GM19372 (cell line): ENCODE data around the gene IRF2BP2.

Experiments
- ATAC-seq: cut with Tn5 transposase; IDR thresholded peaks from one replicate; pipeline ENCODE4 v1.9.1; 2021; ENCODE audit warnings: mild to moderate bottlenecking, low read depth, moderate library complexity; ENCODE audit not compliant: unreplicated experiment

The IRF2BP2 gene

DNA sequence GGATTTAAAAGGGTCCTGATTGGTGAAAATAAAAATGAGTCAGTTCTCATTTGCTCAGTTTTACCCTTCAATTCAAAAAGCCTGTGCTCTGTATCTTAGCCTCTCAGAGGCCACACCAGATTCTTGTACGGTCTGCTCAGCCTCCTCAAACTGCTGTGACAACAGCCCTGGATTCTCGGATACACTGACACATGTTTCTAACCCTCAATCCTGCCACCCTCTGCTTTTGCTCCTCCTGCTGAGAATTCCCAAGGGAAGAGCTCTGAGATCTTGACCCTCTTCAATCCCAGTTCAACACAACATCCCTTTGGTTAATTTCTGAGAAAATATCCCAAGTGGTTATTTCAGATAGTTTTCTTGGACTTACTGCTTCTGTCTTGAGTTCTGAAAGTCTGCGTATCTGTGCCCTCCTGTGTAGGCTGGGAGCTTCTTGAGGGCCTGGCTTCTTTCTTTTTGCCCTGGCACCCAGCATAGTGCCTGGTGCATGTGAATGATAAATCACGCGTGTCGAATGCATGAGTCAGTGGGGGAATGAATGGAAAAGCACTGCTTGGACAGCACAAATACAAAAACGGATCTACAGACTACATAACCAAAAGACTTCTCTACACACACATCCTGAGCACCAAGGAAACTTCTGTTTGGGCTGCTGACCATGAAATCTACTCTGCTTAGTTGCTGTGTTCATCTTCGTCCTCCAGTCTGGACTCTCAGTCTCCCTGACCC, 24.5 kb downstream of the IRF2BP2 start:
- ATAC-seq, result no peak

DNA sequence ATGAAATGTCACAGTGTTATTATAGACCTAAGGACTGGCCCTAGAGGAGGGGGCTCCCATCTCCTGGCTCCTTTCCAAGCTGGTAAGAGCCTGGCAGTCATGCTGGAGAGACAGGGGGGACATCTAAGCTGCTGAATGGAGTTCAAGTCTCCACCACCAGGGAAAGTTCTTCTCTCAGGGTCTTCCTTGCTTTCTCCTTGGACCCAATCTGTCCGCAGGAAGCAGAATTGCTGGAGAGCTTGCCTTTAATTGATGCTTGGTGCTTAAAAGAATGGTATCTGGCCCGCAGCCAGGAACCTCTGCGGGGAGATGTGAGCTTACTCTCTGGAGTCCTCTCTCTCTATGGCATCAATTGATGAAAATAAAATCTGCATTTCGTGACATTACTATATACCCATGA, 25.1 kb downstream of the IRF2BP2 start:
- no peak for ATAC-seq

DNA sequence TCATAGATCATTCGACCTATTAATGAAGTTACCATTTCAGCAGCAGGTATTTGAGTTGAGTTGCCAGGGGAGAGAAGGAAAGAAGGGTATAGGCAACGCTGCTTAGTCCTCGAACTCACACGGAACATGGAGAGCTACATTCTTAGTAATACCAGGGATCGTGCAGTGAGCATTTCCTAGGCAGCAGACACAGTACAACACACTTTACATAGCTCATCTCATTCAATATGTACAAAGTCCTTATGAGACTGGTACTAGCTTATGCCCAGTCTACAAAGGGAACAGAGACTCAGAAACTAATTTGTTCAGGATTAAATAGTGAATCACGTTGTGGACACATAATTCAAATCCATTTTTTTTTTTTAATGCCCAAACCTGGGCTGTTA, 25.6 kb downstream of the IRF2BP2 start:
- no peak for ATAC-seq

DNA sequence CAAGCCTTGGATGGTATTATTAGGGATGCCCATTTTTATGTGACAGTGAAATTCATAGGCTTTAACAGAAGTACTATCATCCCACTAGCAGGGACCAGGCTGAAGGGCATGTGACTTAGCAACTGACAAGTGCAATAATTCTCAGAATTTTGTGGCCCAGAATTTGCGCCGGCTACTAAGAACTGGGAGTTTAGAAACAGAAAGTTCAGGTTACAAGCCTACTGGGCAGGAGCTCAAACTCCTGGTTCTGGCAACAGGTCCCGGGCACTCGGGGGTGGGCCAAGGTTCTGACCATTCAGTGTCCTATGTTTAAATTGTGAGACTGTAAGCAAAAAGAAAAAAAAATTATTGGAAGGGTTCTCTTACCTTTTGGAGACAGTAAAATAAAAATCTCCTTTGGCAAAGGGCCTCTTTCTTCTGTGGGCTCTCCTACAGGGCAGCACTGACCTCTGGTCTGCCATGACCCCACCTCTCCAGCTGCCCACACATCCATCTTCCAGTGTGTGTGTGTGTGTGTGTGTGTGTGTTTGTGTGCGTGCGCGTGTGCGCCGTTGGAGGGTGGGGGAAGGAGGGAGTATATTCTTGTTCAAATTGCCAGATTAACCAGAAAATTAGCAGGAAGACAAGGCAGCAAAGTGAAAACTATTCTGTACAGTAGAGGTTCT, 26.1 kb downstream of the IRF2BP2 start:
- ATAC-seq, result no peak

DNA sequence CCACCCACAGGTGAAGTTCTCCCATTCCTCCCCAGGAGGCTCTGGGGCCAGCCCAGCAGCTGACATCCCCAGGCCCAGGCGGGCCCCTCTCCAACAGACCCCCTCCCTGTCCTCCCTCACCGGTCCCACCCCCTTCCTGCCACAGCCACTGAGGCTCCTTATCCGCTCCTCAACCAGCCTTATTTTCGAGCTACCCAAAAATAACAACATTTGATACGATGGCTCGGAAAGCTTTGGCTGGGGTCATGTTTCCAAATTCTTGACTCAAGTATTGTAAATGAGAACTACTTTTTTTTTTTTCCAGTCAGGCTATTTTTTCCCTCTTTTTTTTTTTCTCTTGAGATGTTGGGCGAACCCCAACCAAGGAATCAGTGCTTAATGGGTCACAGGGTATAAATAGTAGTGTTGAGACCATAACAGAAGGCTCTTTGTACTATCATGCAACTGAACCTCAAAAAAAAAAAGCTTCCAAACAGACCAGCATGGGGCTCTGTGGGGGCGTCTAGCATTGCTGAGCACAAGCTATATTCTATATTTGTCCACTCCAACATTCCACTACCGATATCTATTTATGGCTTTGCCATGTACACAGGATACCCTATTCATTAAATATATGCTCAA, 27.2 kb downstream of the IRF2BP2 start:
- ATAC-seq, result no peak

DNA sequence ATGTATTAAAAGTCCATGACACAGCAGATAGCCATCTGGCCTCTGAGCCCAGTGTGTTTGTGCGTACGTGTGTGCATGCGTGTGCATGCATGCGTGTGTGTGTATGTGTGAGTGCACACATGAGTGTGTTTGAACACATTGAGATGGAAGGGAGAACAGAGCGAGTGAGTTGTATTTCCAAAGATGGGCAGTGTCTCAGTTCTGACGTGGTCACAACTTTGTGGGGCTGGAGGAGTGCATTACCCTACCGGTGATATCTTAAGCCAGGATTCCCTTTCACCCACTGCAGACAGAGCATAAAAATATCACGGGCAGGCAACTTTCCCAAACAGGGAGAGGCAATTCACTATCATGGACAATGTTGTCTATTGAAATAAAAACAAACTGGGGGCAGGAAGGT, 27.8 kb downstream of the IRF2BP2 start:
- no peak for ATAC-seq

DNA sequence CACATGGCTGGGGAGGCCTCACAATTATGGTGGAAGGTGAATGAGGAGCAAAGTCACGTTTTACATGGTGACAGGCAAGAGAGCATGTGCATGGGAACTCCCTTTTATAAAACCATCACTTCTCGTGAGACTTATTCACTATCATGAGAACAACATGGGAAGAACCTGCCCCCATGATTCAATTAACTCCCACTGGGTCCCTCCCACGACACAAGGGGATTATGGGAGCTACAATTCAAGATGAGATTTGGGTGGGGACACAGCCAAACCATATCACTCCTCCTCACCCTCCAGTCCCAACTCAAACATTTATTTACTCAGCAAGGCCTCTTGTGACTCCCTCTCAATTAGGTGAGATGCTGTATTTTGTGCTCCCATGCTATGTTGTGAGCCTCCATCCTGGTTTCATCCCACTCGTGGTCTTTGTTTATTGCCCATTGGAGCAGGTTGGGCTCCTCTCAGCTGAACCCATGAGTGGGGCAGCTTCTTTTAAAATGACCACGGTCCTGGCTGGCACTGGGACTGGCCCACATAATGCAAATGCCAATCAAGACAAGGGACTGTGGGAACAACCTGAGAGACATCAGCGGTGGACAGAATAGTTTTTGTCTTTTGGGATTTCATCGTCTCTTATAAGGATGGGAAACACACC, 28.8 kb downstream of the IRF2BP2 start:
- ATAC-seq, result no peak

DNA sequence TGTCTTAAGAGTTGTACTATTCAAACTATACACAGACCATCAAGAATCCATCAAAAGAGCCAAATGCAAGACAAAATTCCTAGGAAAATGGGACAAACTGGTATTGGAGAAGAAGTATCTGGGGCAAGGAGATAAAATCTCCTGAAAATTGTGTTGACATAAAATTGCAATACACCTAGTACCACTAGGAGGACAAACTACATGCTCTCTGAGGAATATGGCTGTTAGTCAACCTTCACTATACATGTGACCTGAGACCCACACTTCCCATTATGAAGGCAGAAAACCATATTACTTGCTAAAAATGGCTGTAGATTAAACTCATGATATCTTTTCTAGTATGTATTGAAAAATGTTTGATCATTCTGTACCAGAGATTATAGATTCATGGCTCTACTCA, 30.0 kb downstream of the IRF2BP2 start:
- ATAC-seq, result no peak

DNA sequence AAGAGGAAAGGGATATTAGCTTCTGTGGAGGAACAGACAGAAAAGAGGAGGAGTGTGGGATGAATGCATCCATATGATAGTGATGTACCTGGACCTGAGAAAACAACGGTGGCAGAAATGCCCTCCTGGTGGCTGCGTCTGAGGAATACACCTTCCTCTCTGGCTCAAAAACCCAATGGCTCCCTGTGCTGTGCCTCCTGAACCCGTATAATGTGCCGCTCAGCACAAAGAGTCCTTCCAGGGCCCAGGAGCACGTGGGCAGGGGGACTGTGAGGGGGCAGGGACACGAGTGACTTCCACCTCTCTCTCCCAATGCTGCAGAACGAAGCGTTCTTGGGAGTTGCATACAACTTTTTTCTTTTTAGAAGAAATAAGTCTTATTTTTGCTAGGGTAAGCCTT, 31.2 kb downstream of the IRF2BP2 start:
- ATAC-seq, result no peak

DNA sequence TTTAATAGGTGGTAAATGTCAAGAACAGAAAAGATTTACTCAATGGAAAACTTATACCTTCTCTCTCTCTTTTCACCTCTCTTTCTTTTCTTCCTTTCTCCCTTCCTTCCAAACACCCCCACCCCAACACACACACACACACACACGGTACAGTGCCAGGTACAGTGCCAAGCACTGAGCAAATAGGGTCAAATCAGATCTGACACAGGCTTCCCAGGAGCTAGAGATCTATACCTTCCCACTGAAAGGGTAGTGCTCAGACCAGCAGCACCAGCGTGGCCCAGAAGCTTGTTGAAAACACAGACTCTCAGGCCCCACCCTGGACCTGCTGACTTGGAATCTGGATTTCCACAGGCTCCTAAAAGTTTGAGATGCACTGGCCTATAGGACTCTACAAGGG, 31.9 kb downstream of the IRF2BP2 start:
- ATAC-seq, result no peak

DNA sequence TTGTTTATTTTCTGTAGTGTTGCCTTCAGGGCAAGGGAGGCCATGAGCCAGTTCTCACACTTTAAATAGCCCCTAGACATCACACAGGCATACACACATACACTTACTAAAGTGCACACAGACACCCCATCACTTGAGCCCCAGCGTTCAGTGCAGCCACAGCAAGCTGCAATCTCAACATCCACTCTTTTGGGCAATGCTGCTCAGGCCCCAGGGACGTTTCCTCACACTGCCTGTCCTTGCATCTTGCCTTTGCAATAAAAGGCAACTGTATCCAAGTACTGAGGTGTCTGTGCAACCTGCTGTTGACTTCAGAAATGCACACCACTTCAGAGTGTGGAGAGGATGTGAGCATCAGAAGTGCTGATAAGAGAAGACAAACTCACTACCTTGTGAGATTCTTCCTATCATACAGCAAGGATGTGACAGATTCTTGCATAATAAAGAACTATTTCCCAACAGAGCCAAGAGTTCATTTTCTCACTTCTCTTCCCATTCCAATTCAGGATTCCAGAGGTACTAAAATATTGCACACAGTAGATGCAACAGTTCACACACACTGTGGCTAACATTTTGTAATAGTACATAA, 36.2 kb downstream of the IRF2BP2 start:
- no peak for ATAC-seq

DNA sequence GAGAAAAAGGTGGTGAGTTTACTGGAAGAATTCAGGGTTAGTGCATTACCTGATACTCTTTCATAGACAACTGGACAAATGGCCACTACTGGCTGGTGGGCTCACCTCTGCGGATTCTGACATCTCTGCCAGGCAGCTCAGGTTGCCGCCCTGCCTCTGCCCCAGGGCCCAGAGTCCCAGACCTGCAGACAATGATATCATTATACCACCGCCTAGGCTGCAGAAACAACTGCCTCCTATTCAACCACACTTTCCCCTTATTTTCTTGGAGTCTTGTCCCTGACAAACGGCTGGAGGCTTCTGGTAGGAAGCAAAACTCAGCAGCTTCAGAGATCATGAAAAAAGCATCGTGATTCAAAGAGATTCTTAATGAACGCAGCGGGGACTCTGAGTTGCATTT, 37.0 kb downstream of the IRF2BP2 start:
- no peak for ATAC-seq

DNA sequence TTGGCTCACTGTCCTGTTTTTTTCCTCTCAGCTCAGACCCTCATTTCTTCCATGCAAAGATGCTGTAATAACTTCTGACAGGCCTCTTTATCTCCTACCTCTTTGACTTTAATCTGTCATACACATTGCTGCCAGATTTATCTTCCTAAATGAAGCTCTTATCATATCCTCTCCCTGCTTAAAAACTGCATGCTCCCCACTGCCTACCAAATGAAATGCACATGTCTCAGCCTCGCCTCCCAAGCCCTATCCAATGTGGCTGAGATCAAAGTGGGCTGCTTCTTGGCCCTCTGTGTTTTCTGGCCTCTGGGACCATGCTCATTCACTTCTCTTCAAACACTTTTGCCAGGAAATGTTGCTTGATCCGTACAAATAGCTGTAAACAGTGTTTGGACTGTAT, 38.3 kb downstream of the IRF2BP2 start:
- ATAC-seq, result no peak

DNA sequence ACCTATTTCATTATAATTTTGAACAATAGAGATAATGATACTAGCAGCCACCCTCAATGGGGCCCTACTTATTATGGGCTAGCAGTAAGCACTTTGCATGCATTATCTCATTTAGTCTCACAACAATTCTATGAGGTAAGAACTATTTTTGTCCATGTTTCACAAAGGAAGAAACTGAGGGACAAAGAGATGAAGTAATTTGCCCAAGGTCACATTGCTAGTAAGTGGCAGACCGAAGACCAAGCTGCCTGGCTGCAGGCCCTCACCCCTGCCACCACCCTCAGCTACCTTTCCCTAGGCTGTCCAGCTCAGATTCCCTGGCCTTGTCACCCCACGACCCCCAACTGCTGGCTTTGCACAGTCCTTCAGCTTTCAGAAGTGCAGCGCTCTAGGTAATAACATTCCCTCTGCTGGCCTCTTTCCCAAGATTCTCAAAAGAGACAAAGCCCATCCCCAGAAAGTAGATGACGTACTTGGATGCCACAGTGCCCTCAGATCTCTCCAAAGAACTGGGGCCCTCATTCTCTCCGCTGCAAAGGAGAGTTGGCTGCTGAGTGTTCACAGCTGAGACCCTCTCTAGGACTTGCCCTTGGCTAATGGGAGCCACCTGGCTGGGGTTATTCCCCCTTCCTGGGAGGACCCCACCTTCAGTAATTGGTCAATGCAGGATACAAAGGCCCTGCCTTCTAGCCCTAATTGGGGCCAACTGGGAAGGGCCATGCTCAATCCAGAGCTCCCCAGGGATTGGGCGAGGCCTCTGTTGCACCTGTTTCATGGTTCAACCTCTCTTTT, 39.5 kb downstream of the IRF2BP2 start:
- no peak for ATAC-seq

DNA sequence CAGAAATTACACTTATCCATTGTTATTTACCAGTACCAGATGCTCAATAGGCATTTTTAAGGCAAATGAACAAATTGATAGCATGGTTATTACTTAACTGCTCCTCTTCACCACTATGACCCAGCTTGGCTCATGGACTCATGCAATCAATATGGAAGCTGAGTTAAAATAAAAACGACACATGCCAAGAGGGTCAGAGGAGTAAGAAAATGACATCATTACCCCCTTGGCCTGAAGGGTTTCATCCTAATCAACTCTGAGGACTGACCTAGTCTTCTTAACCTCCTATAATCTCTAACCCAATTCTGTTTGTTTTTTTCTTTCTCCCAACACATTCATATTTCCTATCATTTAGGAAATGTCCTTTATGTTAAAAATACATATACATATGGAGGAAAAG, 41.6 kb downstream of the IRF2BP2 start:
- ATAC-seq, result no peak

DNA sequence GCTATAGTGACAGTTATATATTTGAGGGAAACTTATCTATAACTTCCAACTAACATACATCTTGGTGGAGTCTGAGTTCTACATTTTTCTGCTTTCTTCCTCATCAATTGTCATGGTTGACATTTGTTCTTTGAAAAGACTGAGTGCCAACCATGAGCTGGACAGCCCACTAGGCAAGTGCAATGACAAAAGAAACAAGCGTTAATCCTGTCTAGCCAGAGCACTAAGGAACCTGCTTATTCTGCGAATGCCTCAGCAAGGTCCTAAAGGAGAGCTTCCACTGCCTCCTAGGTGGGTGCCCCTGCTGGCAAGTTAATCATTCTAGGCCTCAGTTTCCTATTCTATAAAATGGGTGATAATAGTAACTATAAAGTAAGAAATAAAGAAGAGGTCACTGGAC, 44.8 kb downstream of the IRF2BP2 start:
- ATAC-seq, result no peak

DNA sequence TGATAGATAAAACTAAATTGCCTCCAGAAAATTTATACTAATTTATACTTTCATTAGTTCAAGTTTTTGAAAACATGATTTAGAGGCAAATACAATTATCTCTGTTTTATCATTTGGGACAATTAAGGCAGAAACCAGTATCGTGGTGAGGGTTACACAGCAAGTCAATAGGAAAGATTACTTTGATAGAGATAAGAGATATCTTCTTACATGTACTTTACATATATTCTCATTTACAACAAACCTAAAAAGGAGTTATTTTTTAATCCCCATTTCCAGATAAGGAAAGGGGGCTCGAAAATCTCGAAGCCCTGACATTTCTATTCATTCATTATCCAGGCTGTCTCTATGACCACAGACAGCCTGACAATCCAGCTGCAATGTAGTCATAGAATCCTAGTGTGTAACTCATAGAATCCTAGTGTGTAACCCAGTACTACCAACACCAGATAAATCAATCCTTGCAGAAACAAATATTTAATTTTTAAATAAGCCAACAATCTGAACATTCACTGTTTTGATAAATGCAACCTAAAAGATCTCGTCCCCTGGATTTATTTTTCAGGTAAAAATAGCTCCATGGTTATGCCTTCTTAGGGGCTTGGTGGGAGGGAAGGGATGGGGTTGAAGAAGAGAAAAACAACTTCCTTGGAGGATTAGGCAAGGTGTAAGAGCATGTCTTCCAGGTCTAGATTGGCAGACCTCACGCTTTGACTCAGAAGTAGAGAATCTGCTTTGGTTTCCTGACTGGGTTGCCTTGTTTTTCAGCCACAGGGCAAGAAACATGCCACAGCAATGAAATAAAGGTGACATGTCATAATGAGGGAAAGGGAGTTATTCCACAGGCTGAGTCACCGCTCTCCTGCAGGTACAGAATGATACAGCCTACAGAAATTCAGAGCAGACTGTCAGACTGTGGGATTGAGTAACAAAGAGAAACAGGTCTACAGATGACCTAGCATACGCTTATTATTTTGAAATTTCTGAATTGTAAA, 45.6 kb downstream of the IRF2BP2 start:
- no peak for ATAC-seq

DNA sequence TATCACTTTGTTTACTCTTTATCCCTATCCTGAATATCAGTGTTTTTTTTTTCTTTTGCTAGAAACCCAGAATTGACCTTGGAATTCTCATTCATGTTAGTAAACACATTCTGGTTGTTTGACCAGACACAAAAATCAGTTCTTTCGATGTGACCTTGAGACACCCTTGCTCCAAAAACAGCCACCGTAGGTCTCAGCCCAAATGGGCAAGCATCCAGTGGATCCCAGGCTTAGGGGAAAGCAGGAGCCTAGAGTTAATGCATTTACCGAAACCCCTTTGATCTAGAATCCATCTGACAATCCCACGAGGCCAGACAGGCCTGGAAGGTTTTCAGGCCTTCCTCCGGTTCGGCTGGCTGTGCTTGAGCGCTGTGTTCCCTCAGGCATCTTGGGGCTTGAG, 47.6 kb downstream of the IRF2BP2 start:
- ATAC-seq, result no peak

DNA sequence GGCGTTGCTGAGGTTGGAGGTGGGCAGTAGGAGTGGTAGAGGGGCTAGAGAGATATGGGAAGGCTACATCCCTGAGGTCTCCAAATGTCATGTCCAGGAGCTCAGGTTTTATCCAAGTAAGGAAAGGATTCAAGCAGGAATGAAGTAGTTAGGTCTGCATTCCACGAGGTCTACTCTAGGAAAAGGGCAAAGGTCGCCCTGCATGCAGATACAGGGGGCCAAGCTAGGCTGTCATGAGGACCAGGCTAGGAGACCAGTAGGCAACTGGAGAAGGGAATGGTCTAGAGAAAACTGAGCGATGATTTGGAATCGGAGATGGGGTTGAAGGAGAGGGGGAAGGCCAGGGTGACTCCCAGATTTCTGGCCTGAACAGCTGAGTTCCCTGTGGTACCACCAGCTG, 48.7 kb downstream of the IRF2BP2 start:
- ATAC-seq, result no peak
